Stomach (tissue), 4 donors: ENCODE measurements around the gene CACNG5.

Experiments
- POLR2A ChIP-seq, 4 donors: fragments of 450-650 bp; IDR thresholded peaks; one replicate each; pipeline ENCODE4 v1.6.1; 2016; ENCODE audit warnings: antibody characterized with exemption in 4 of 4, control low read depth in 2 of 4, mild to moderate bottlenecking in 1 of 4, moderate library complexity in 1 of 4
- TF ChIP-seq, protein P1 (sequence below), 7 experiments: fragments of 450-650 bp in 4 of 7; fragments of 200-600 bp in 3 of 7; sonication (generic) in 3 of 7; IDR thresholded peaks; one replicate each; pipeline ENCODE4 v1.5.1; 2016 to 2019; ENCODE audit warnings: antibody characterized with exemption in 7 of 7, control low read depth in 2 of 7, mild to moderate bottlenecking in 1 of 7

DNA sequence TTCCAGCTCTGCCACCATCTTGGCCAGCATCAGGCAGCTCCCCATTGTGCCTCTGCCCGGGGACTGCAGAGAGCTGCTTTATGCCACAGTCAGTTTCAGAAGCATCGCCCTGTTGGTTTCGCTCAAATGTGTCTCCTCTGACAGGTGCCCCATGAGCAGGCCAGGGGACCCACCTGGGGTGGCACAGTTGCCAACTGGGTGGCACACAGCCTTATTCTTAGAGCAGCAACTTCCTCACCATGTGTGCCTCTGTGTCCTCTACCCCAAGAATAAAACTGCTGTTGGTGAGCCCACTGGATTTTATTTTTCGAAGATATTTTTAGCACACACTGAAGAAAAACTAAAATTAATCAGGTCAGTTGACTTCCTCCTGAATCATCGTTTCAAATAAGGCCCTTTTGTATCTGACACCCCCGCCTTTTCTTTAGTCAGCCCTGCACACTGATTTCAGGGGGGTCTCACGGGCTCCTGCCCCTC lies 44.9 kb upstream of the CACNG5 start:
- TF ChIP-seq POLR2A (IDR thresholded peaks at IDR 0.05) = no peak
- TF ChIP-seq, protein P1, sequence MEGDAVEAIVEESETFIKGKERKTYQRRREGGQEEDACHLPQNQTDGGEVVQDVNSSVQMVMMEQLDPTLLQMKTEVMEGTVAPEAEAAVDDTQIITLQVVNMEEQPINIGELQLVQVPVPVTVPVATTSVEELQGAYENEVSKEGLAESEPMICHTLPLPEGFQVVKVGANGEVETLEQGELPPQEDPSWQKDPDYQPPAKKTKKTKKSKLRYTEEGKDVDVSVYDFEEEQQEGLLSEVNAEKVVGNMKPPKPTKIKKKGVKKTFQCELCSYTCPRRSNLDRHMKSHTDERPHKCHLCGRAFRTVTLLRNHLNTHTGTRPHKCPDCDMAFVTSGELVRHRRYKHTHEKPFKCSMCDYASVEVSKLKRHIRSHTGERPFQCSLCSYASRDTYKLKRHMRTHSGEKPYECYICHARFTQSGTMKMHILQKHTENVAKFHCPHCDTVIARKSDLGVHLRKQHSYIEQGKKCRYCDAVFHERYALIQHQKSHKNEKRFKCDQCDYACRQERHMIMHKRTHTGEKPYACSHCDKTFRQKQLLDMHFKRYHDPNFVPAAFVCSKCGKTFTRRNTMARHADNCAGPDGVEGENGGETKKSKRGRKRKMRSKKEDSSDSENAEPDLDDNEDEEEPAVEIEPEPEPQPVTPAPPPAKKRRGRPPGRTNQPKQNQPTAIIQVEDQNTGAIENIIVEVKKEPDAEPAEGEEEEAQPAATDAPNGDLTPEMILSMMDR (IDR thresholded peaks at IDR 0.05) = no peak
